GM12801 (cell line): ENCODE results near the gene TOM1L2.

Experiments
- TF ChIP-seq, protein P1 (sequence below): IDR thresholded peaks from one replicate; pipeline ENCODE4 v1.5.1; 2011; ENCODE audit warnings: control low read depth; ENCODE audit not compliant: insufficient read length; ENCODE audit errors: extremely low read depth

TOM1L2 gene

GRCh38 chr17:17798010-17798556 is 174.1 kb downstream of the TOM1L2 start:
- TF ChIP-seq, protein P1, sequence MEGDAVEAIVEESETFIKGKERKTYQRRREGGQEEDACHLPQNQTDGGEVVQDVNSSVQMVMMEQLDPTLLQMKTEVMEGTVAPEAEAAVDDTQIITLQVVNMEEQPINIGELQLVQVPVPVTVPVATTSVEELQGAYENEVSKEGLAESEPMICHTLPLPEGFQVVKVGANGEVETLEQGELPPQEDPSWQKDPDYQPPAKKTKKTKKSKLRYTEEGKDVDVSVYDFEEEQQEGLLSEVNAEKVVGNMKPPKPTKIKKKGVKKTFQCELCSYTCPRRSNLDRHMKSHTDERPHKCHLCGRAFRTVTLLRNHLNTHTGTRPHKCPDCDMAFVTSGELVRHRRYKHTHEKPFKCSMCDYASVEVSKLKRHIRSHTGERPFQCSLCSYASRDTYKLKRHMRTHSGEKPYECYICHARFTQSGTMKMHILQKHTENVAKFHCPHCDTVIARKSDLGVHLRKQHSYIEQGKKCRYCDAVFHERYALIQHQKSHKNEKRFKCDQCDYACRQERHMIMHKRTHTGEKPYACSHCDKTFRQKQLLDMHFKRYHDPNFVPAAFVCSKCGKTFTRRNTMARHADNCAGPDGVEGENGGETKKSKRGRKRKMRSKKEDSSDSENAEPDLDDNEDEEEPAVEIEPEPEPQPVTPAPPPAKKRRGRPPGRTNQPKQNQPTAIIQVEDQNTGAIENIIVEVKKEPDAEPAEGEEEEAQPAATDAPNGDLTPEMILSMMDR, result no peak

- TF ChIP-seq, protein P1, result no peak
These were observed 174.9 kb downstream of the TOM1L2 start for GRCh38 chr17:17797119-17797809.

- TF ChIP-seq, protein P1, result no peak
These were observed 175.5 kb downstream of the TOM1L2 start for GRCh38 chr17:17796787-17797061.

- TF ChIP-seq, protein P1, result no peak
These were observed 176.0 kb downstream of the TOM1L2 start for GRCh38 chr17:17795946-17796786.

GRCh38 chr17:17795296-17795695 is 176.9 kb downstream of the TOM1L2 start:
- TF ChIP-seq, protein P1, result no peak

DNA sequence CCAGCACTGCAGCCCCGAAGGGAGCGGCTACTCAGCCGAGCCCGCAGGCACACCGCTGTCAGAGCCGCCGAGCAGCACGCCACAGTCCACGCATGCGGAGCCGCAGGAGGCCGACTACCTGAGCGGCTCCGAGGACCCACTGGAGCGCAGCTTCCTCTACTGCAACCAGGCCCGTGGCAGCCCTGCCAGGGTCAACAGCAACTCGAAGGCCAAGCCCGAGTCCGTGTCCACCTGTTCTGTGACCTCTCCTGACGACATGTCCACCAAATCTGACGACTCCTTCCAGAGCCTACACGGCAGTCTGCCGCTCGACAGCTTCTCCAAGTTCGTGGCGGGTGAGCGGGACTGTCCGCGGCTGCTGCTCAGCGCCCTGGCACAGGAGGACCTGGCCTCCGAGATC is 177.8 kb downstream of the TOM1L2 start:
- TF ChIP-seq, protein P1, result no peak
